ENCODE measurements around the gene SMIM22. TPM values are rescaled to one million over a fixed set of nuclear protein-coding genes. Genes with fewer than 3 reads are reported as not detected.

The SMIM22 gene
- total RNA-seq, 4 donors from 2014 or later: not detected

- no peak for ATAC-seq (ENCODE audit: low FRiP score)
- no peak for TF ChIP-seq CTCF (IDR thresholded peaks at IDR 0.05)
- no peak for DNase-seq (ENCODE audit: low spot score)
These were observed 6.3 kb upstream of the SMIM22 start for GRCh38 chr16:4788910-4789309.

GRCh38 chr16:4790261-4790660 is 4.9 kb upstream of the SMIM22 start:
- DNase-seq (ENCODE audit: low spot score) (no peak), ATAC-seq (ENCODE audit: low FRiP score) (no peak)
- TF ChIP-seq CTCF (IDR thresholded peaks at IDR 0.05): no peak

- no peak for TF ChIP-seq CTCF (IDR thresholded peaks at IDR 0.05)
- ATAC-seq (ENCODE audit: low FRiP score): no peak
- no peak for DNase-seq (ENCODE audit: low spot score)
These were observed 4.3 kb upstream of the SMIM22 start for GRCh38 chr16:4790871-4791270.

GRCh38 chr16:4792951-4793513 is 2.1 kb upstream of the SMIM22 start:
- no peak for DNase-seq (ENCODE audit: low spot score)
- ATAC-seq (ENCODE audit: low FRiP score): no peak
- TF ChIP-seq CTCF (IDR thresholded peaks at IDR 0.05): no peak

- ATAC-seq (ENCODE audit: low FRiP score): no peak
- no peak for DNase-seq (ENCODE audit: low spot score)
- no peak for TF ChIP-seq CTCF (IDR thresholded peaks at IDR 0.05)
These were observed 831 bp downstream of the SMIM22 start for GRCh38 chr16:4795828-4796572.

- no peak for TF ChIP-seq CTCF (IDR thresholded peaks at IDR 0.05)
- no peak for ATAC-seq (ENCODE audit: low FRiP score)
- DNase-seq (ENCODE audit: low spot score): no peak
These were observed 2.0 kb downstream of the SMIM22 start for GRCh38 chr16:4796982-4797804.

All from omental fat pad (tissue), 4 donors.